ENCODE measurements around the gene CDH19.

Gene CDH19

GRCh38 chr18:66575263-66575662 lies 28.6 kb downstream of the CDH19 start:
- no peak overlapping the region for H3K4me3 ChIP-seq (ENCODE audit: low read length)
- no peak for TF ChIP-seq EZH2phosphoT487 (IDR thresholded peaks at IDR 0.05; ENCODE audit: borderline replicate concordance, low read length)
- TF ChIP-seq CTCF (IDR thresholded peaks at IDR 0.05; ENCODE audit: low read depth, low read length, poor library complexity, severe bottlenecking): no peak
- no peaks in the 10 kb centered on the region for H3K9me2 ChIP-seq (replicated peaks; ENCODE audit: control insufficient read depth, low read length)

GRCh38 chr18:66571845-66572244 lies 32.0 kb downstream of the CDH19 start:
- no peaks in the 10 kb centered on the region for H3F3A ChIP-seq (ENCODE audit: control insufficient read depth, insufficient read depth)
- H4K20me1 ChIP-seq (ENCODE audit: control insufficient read depth, insufficient read depth, low read depth, low read length): no peaks in the 10 kb centered on the region
- no peak overlapping the region for H3K27ac ChIP-seq (ENCODE audit: low read depth, low read length)
- no peaks in the 10 kb centered on the region for H3K9me2 ChIP-seq (replicated peaks; ENCODE audit: control insufficient read depth, low read length)
- no peaks in the 10 kb centered on the region for H3K79me2 ChIP-seq (ENCODE audit: control insufficient read depth, low read length)
- TF ChIP-seq EZH2phosphoT487 (IDR thresholded peaks at IDR 0.05; ENCODE audit: borderline replicate concordance, low read length) (no peak), CTCF (IDR thresholded peaks at IDR 0.05; ENCODE audit: low read depth, low read length, poor library complexity, severe bottlenecking) (no peak)
- no peaks in the 10 kb centered on the region for H3K9me3 ChIP-seq (ENCODE audit: control insufficient read depth, insufficient read depth, low read length)
- H3K4me2 ChIP-seq (ENCODE audit: low read length): no peak overlapping the region
- no peaks in the 10 kb centered on the region for H3K4me1 ChIP-seq (ENCODE audit: control insufficient read depth, low read length)
- H3K27me3 ChIP-seq (ENCODE audit: control insufficient read depth, low read length): no peaks in the 10 kb centered on the region
- no peak overlapping the region for H3K4me3 ChIP-seq (ENCODE audit: low read length)
- no peaks in the 10 kb centered on the region for H3K36me3 ChIP-seq (ENCODE audit: control insufficient read depth, low read length)

More at GRCh38 chr18:66575263-66575662, 28.6 kb downstream of the CDH19 start:
- Histone ChIP-seq H4K20me1 (ENCODE audit: control insufficient read depth, insufficient read depth, low read depth, low read length) (no peaks in the 10 kb centered on the region), H3K36me3 (ENCODE audit: control insufficient read depth, low read length) (no peaks in the 10 kb centered on the region), H3K9me3 (ENCODE audit: control insufficient read depth, insufficient read depth, low read length) (no peaks in the 10 kb centered on the region), H3K27ac (ENCODE audit: low read depth, low read length) (no peak overlapping the region), H3K79me2 (ENCODE audit: control insufficient read depth, low read length) (no peaks in the 10 kb centered on the region), H3K4me2 (ENCODE audit: low read length) (no peak overlapping the region), H3F3A (ENCODE audit: control insufficient read depth, insufficient read depth) (no peaks in the 10 kb centered on the region), H3K4me1 (ENCODE audit: control insufficient read depth, low read length) (no peaks in the 10 kb centered on the region), H3K27me3 (ENCODE audit: control insufficient read depth, low read length) (no peaks in the 10 kb centered on the region)

- TF ChIP-seq CTCF (IDR thresholded peaks at IDR 0.05; ENCODE audit: low read depth, low read length, poor library complexity, severe bottlenecking) (no peak), EZH2phosphoT487 (IDR thresholded peaks at IDR 0.05; ENCODE audit: borderline replicate concordance, low read length) (no peak)
- Histone ChIP-seq H4K20me1 (ENCODE audit: control insufficient read depth, insufficient read depth, low read depth, low read length) (no peaks in the 10 kb centered on the region), H3K27me3 (ENCODE audit: control insufficient read depth, low read length) (no peaks in the 10 kb centered on the region), H3K27ac (ENCODE audit: low read depth, low read length) (no peak overlapping the region), H3F3A (ENCODE audit: control insufficient read depth, insufficient read depth) (no peaks in the 10 kb centered on the region), H3K9me3 (ENCODE audit: control insufficient read depth, insufficient read depth, low read length) (no peaks in the 10 kb centered on the region), H3K4me2 (ENCODE audit: low read length) (no peak overlapping the region), H3K9me2 (replicated peaks; ENCODE audit: control insufficient read depth, low read length) (no peaks in the 10 kb centered on the region), H3K4me3 (ENCODE audit: low read length) (no peak overlapping the region), H3K36me3 (ENCODE audit: control insufficient read depth, low read length) (no peaks in the 10 kb centered on the region), H3K4me1 (ENCODE audit: control insufficient read depth, low read length) (no peaks in the 10 kb centered on the region), H3K79me2 (ENCODE audit: control insufficient read depth, low read length) (no peaks in the 10 kb centered on the region)
Observed at GRCh38 chr18:66566616-66567015, 37.3 kb downstream of the CDH19 start.

- H4K20me1 ChIP-seq (ENCODE audit: control insufficient read depth, insufficient read depth, low read depth, low read length): no peaks in the 10 kb centered on the region
- no peaks in the 10 kb centered on the region for H3K27me3 ChIP-seq (ENCODE audit: control insufficient read depth, low read length)
- H3K9me2 ChIP-seq (replicated peaks; ENCODE audit: control insufficient read depth, low read length): no peaks in the 10 kb centered on the region
- H3K36me3 ChIP-seq (ENCODE audit: control insufficient read depth, low read length): no peaks in the 10 kb centered on the region
- H3K79me2 ChIP-seq (ENCODE audit: control insufficient read depth, low read length): no peaks in the 10 kb centered on the region
- TF ChIP-seq EZH2phosphoT487 (IDR thresholded peaks at IDR 0.05; ENCODE audit: borderline replicate concordance, low read length) (no peak), CTCF (IDR thresholded peaks at IDR 0.05; ENCODE audit: low read depth, low read length, poor library complexity, severe bottlenecking) (no peak)
- H3K4me2 ChIP-seq (ENCODE audit: low read length): no peak overlapping the region
- H3K4me3 ChIP-seq (ENCODE audit: low read length): no peak overlapping the region
- H3K9me3 ChIP-seq (ENCODE audit: control insufficient read depth, insufficient read depth, low read length): no peaks in the 10 kb centered on the region
- H3K27ac ChIP-seq (ENCODE audit: low read depth, low read length): no peak overlapping the region
- no peaks in the 10 kb centered on the region for H3F3A ChIP-seq (ENCODE audit: control insufficient read depth, insufficient read depth)
- no peaks in the 10 kb centered on the region for H3K4me1 ChIP-seq (ENCODE audit: control insufficient read depth, low read length)
Observed at GRCh38 chr18:66564236-66564635, 39.7 kb downstream of the CDH19 start.
